ENCODE results near the gene MLXIP. TPM values are rescaled to one million over a fixed set of nuclear protein-coding genes. Genes with fewer than 3 reads are reported as not detected.

MLXIP gene
- total RNA-seq, 1 experiment from 2014 or later = 124 TPM

GRCh38 chr12:122096014-122096413, 17.5 kb downstream of the MLXIP start:
- ChIA-PET POLR2A (interaction anchor here (0.6 to 1.1 kb wide), 5 partner anchors 12 to 274 kb away, joined by 3 to 19 read pairs (median 4); no protein-coding TSS in a partner anchor), CTCF (interaction anchor here (0.6 to 1.8 kb wide), 2 partner anchors 27 to 80 kb away, joined by 4 to 5 read pairs; no protein-coding TSS in a partner anchor)
- no peak for DNase-seq (ENCODE audit: low read depth, low spot score)
- H3K27me3 ChIP-seq (ENCODE audit: control insufficient read depth, insufficient read depth, low read length) = no peaks in the 10 kb centered on the region
- no peak for TF ChIP-seq POLR2AphosphoS5 (IDR thresholded peaks at IDR 0.05; ENCODE audit: low read depth, low read length)
- no peaks in the 10 kb centered on the region for H3K36me3 ChIP-seq (ENCODE audit: control insufficient read depth, insufficient read depth, low read length)
- intact Hi-C loops (cut with micrococcal nuclease; ENCODE audit: unreplicated experiment) = no loop called here
- H3K27ac ChIP-seq (ENCODE audit: low read length) = peak overlapping the region; percentile 96
- BruUV-seq (replicated peaks) = no TSS peak
- in situ Hi-C loops (cut with HindIII; ENCODE audit: low pct_unique_long_range_greater_than_20kb, low sequenced_read_pairs) = no loop called here
- H3K4me1 ChIP-seq (ENCODE audit: control insufficient read depth, insufficient read depth, low read length) = peaks cover 75% of the 10 kb centered on the region
- no peaks in the 10 kb centered on the region for H3K9me3 ChIP-seq (ENCODE audit: control insufficient read depth, insufficient read depth, low read depth, low read length)
- no peak for ATAC-seq
- H3K4me3 ChIP-seq (ENCODE audit: low read depth in 2 of 2, low read length in 2 of 2) = peak overlapping the region; percentile 12 to 40; a peak in 3 of 4 replicates

DNA sequence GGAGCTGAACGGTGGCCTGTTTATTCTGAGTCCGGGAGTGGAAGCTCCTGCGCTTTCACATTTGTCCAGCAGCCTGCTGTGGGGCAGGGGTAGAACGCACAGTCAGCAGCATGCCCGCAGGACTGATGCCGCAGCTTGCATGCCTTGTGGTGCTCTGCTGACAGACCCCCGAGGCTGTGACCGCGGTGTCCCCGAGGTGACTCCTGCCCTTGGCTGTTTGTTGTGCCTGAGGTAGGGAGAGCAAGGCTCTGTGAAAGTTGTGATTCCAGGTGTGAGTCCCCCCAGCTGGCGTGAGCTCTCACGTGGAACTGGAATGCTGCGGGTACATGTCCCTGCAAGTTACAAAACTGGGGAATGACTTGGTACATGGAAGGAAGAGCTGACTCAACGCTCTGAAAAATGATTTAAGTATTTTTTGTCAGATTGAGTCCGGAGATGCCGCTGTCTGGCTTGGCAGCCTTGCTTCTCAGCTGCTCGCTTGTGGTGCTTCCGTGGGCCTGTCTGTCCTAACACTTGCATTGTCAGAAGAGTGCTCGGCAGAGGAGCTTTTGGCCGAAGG, 18.1 kb downstream of the MLXIP start:
- in situ Hi-C loops (cut with HindIII; ENCODE audit: low pct_unique_long_range_greater_than_20kb, low sequenced_read_pairs) = no loop called here
- ChIA-PET CTCF (interaction anchor here (0.6 to 1.8 kb wide), 3 partner anchors 12 to 30 kb away, joined by 3 to 8 read pairs (median 5); no protein-coding TSS in a partner anchor), POLR2A (interaction anchor here (0.5 to 2.5 kb wide), 6 partner anchors 8 to 28 kb away, joined by 4 to 19 read pairs (median 10); no protein-coding TSS in a partner anchor)
- H3K27me3 ChIP-seq (ENCODE audit: control insufficient read depth, insufficient read depth, low read length) = no peaks in the 10 kb centered on the region
- H3K4me1 ChIP-seq (ENCODE audit: control insufficient read depth, insufficient read depth, low read length) = peaks cover 71% of the 10 kb centered on the region
- ATAC-seq = peak; percentile 46
- H3K36me3 ChIP-seq (ENCODE audit: control insufficient read depth, insufficient read depth, low read length) = no peaks in the 10 kb centered on the region
- peak overlapping the region; percentile 12 to 40; a peak in 3 of 4 replicates for H3K4me3 ChIP-seq (ENCODE audit: low read depth in 2 of 2, low read length in 2 of 2)
- peak overlapping the region; percentile 96 for H3K27ac ChIP-seq (ENCODE audit: low read length)
- DNase-seq (ENCODE audit: low read depth, low spot score) = no peak
- peak; percentile 34; the same call in 1 of the 2 replicates for TF ChIP-seq TCF7L2 (IDR thresholded peaks at IDR 0.05; ENCODE audit: low read depth, low read length)
- no peak for TF ChIP-seq CTCF (IDR thresholded peaks at IDR 0.05)
- intact Hi-C loops (cut with micrococcal nuclease; ENCODE audit: unreplicated experiment) = no loop called here
- BruUV-seq (replicated peaks) = no TSS peak
- H3K9me3 ChIP-seq (ENCODE audit: control insufficient read depth, insufficient read depth, low read depth, low read length) = no peaks in the 10 kb centered on the region

- Histone ChIP-seq H3K27me3 (ENCODE audit: control insufficient read depth, insufficient read depth, low read length) (no peaks in the 10 kb centered on the region), H3K4me1 (ENCODE audit: control insufficient read depth, insufficient read depth, low read length) (peaks cover 68% of the 10 kb centered on the region), H3K4me3 (ENCODE audit: low read depth in 2 of 2, low read length in 2 of 2) (peak overlapping the region in 1 of 2 experiments; percentile 31; a peak in 1 of 4 replicates), H3K9me3 (ENCODE audit: control insufficient read depth, insufficient read depth, low read depth, low read length) (no peaks in the 10 kb centered on the region), H3K27ac (ENCODE audit: low read length) (peak overlapping the region; percentile 96), H3K36me3 (ENCODE audit: control insufficient read depth, insufficient read depth, low read length) (no peaks in the 10 kb centered on the region)
- TF ChIP-seq SIN3A (IDR thresholded peaks at IDR 0.05; ENCODE audit: borderline replicate concordance, insufficient read depth, low read depth, low read length) (no peak), CTCF (IDR thresholded peaks at IDR 0.05) (no peak), POLR2AphosphoS5 (IDR thresholded peaks at IDR 0.05; ENCODE audit: low read depth, low read length) (no peak), TCF7L2 (IDR thresholded peaks at IDR 0.05; ENCODE audit: low read depth, low read length) (no peak), REST (IDR thresholded peaks at IDR 0.05; ENCODE audit: insufficient read depth in 1 of 2, low read depth in 2 of 2, low read length in 1 of 2) (no peak)
- ATAC-seq = peak; percentile 57
- BruUV-seq (replicated peaks) = no TSS peak
- ChIA-PET CTCF (interaction anchor here (0.6 to 0.8 kb wide), 4 partner anchors 10 to 40 kb away, joined by 3 read pairs; no protein-coding TSS in a partner anchor), POLR2A (interaction anchor here (0.5 to 2.5 kb wide), 7 partner anchors 9 to 29 kb away, joined by 3 to 14 read pairs (median 7); partner anchors contain the start of gene MLXIP)
- no peak for DNase-seq (ENCODE audit: low read depth, low spot score)
- intact Hi-C loops (cut with micrococcal nuclease; ENCODE audit: unreplicated experiment) (no loop called here), in situ Hi-C loops (cut with HindIII; ENCODE audit: low pct_unique_long_range_greater_than_20kb, low sequenced_read_pairs) (no loop called here)
Measured at GRCh38 chr12:122097584-122097926, 19.0 kb downstream of the MLXIP start.

Data from Panc1 (cell line).